OCI-LY3 (cell line): Measurements from ENCODE around the gene PTPN11.

Source experiments
- EZH2phosphoT487 ChIP-seq: fragments of 200-600 bp; shearing (Covaris generic); IDR thresholded peaks from 2 replicates; pipeline ENCODE4 v1.6.1; 2018; ENCODE audit warnings: antibody characterized with exemption, mixed run types, low read depth
- TF ChIP-seq, protein P1 (sequence below): fragments of 200-600, 300-600 bp; sonication (generic); IDR thresholded peaks from 2 replicates; pipeline ENCODE4 v1.5.1; 2014; ENCODE audit warnings: antibody characterized with exemption, low read length, low read depth

DNA sequence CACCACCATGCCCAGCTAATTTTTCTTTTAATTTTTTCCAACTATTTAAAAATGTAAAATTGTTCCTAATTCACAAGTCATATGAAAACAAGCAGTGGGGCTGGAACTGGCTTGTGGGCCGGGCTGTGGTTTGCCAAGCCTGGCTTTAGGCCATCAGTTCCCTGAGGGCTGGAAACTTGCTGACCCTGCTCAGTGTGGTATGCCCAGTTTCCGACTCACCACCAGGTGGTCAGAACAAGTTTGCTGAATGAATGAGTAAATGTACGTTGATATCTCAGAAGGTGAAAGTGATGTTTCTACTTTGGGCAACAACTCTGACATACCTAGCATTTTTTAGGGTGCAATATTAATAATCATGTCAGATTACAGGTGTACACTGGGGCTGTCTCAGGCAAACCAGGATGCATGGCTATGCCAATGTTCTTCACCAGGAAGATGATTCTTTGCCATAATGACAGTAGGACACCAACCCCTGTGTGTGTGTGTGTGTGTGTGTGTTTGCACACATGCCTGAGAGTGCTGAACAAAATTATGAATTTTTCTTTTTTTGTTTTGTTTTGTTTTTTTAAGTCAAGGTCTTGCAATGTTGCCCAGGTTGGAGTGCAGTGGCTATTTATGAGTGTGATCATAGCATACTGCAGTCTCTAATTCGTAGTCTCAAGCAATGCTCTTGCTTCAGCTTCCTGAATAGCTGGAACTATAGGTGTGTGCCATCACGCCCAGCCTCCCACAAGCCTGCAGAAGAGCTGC, 106.1 kb downstream of the PTPN11 start:
- TF ChIP-seq, protein P1, sequence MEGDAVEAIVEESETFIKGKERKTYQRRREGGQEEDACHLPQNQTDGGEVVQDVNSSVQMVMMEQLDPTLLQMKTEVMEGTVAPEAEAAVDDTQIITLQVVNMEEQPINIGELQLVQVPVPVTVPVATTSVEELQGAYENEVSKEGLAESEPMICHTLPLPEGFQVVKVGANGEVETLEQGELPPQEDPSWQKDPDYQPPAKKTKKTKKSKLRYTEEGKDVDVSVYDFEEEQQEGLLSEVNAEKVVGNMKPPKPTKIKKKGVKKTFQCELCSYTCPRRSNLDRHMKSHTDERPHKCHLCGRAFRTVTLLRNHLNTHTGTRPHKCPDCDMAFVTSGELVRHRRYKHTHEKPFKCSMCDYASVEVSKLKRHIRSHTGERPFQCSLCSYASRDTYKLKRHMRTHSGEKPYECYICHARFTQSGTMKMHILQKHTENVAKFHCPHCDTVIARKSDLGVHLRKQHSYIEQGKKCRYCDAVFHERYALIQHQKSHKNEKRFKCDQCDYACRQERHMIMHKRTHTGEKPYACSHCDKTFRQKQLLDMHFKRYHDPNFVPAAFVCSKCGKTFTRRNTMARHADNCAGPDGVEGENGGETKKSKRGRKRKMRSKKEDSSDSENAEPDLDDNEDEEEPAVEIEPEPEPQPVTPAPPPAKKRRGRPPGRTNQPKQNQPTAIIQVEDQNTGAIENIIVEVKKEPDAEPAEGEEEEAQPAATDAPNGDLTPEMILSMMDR = no peak
- TF ChIP-seq EZH2phosphoT487 = no peak
